ENCODE results near the gene RGL3.

- TF ChIP-seq CTCF (conservative IDR thresholded peaks at IDR 0.05; ENCODE audit: low read depth, low read length) (no peak), CEBPB (IDR thresholded peaks at IDR 0.05; ENCODE audit: low read depth, low read length) (no peak), POLR2A (IDR thresholded peaks at IDR 0.05; ENCODE audit: low read depth, low read length) (no peak), RAD21 (IDR thresholded peaks at IDR 0.05; ENCODE audit: low read length) (no peak), MAZ (IDR thresholded peaks at IDR 0.05; ENCODE audit: borderline replicate concordance, low read depth, low read length) (no peak), MAFK (IDR thresholded peaks at IDR 0.05; ENCODE audit: low read depth, low read length) (no peak), RCOR1 (IDR thresholded peaks at IDR 0.05; ENCODE audit: insufficient replicate concordance, low read length) (no peak), BHLHE40 (IDR thresholded peaks at IDR 0.05; ENCODE audit: low read depth, low read length) (no peak), RFX5 (IDR thresholded peaks at IDR 0.05; ENCODE audit: low read depth, low read length) (no peak), USF2 (IDR thresholded peaks at IDR 0.05; ENCODE audit: low read depth, low read length) (no peak), SMC3 (IDR thresholded peaks at IDR 0.05; ENCODE audit: low read depth, low read length) (no peak), FOS (IDR thresholded peaks at IDR 0.05; ENCODE audit: low read depth, low read length) (no peak)
These were observed 8.4 kb downstream of the RGL3 start for GRCh38 chr19:11410682-11411081.

Measured in IMR-90 (cell line).